A673 (cell line): ENCODE results near the gene MANEAL.

Source experiments
- EZH2 ChIP-seq: fragments of 200-600 bp; sonication (generic); IDR thresholded peaks from 2 replicates; pipeline ENCODE4 v1.6.1; 2017; ENCODE audit warnings: borderline replicate concordance, low read depth, mild to moderate bottlenecking, mixed read lengths, antibody characterized with exemption, low read length; ENCODE audit not compliant: poor library complexity, severe bottlenecking
- TF ChIP-seq, protein P1 (sequence below): fragments of 300-800, 200-600 bp; sonication (generic); conservative IDR thresholded peaks from 2 replicates; pipeline ENCODE4 v1.5.1; 2017; ENCODE audit warnings: low read depth, mild to moderate bottlenecking, antibody characterized with exemption, low read length, moderate library complexity, mixed read lengths

GRCh38 chr1:37824001-37824400, 30.4 kb downstream of the MANEAL start:
- TF ChIP-seq, protein P1, sequence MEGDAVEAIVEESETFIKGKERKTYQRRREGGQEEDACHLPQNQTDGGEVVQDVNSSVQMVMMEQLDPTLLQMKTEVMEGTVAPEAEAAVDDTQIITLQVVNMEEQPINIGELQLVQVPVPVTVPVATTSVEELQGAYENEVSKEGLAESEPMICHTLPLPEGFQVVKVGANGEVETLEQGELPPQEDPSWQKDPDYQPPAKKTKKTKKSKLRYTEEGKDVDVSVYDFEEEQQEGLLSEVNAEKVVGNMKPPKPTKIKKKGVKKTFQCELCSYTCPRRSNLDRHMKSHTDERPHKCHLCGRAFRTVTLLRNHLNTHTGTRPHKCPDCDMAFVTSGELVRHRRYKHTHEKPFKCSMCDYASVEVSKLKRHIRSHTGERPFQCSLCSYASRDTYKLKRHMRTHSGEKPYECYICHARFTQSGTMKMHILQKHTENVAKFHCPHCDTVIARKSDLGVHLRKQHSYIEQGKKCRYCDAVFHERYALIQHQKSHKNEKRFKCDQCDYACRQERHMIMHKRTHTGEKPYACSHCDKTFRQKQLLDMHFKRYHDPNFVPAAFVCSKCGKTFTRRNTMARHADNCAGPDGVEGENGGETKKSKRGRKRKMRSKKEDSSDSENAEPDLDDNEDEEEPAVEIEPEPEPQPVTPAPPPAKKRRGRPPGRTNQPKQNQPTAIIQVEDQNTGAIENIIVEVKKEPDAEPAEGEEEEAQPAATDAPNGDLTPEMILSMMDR, result no peak
- no peak for TF ChIP-seq EZH2
